NT2/D1 (cell line): ENCODE measurements around the gene SLC12A8.

Experiments
- SUZ12 ChIP-seq: IDR thresholded peaks from 2 replicates; pipeline ENCODE4 v1.6.1; 2011; ENCODE audit not compliant: insufficient read length, insufficient read depth; ENCODE audit errors: extremely low read depth
- YY1 ChIP-seq: IDR thresholded peaks from 2 replicates; pipeline ENCODE4 v1.6.1; 2011; ENCODE audit not compliant: insufficient read length, insufficient read depth
- ZNF274 ChIP-seq: IDR thresholded peaks from 2 replicates; pipeline ENCODE4 v1.6.1; 2011; ENCODE audit warnings: mild to moderate bottlenecking, low read depth, low read length

DNA sequence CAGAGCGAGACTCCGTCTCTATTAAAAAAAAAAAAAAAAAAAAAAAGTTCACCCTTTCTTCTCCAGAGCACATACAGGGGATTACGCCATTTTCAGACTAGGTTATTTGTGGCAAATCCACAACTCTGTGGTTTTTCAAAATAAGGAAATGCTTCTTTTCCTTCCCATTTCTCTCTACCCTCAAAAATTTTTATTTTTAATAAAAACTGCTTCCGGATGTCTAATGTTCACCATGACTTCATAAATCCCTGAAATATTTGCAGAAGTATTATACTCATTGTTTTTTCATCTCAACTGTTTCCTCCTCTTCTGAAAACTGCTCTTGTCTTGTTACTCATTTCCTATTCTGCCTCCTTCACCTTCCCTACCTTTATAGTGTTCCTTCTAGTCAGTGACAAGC lies 45.0 kb upstream of the SLC12A8 start:
- no peak for TF ChIP-seq ZNF274
- no peak for TF ChIP-seq SUZ12
- TF ChIP-seq YY1, result no peak
